B cell (primary cell): ENCODE data around the gene DVL1. TPM values are rescaled to one million over a fixed set of nuclear protein-coding genes. Genes with fewer than 3 reads are reported as not detected.

Experiments
- ATAC-seq: fragments of 200-7000 bp; cut with Tn5 transposase; one replicate; pipeline ENCODE4 v1.10.0; 2021; ENCODE audit warnings: low read depth, mild to moderate bottlenecking, moderate number of reproducible peaks, moderate library complexity
- CTCF ChIA-PET: fragments of 350-600 bp; sonication (Branson Sonifier 250); formaldehyde crosslinking; loops from one replicate; lab custom pipeline; 2021; ENCODE audit warnings: antibody characterized with exemption, inconsistent platforms; lab: Charles Lee
- POLR2A ChIA-PET: fragments of 350-600 bp; sonication (Branson Sonifier 250); formaldehyde crosslinking; loops from one replicate; lab custom pipeline; 2021; ENCODE audit warnings: antibody characterized with exemption; lab: Charles Lee
- DNase-seq: peaks from one replicate; pipeline ENCODE4 v3.0.0; 2013
- H2AFZ ChIP-seq: 2 replicates; pipeline ENCODE4 v1.6.1; 2012; ENCODE audit warnings: mild to moderate bottlenecking, low read depth, low read length; ENCODE audit not compliant: insufficient read depth, poor library complexity, severe bottlenecking
- H3K27ac ChIP-seq, 2 donors: 1 replicate in 1 of 2; 2 replicates in 1 of 2; pipeline ENCODE4 v1.5.1; 2012 to 2013; ENCODE audit warnings: low read length in 2 of 2, mild to moderate bottlenecking in 2 of 2, moderate library complexity in 1 of 2
- H3K27me3 ChIP-seq, 4 experiments: fragments of 200-600 bp in 1 of 4; sonication (generic) in 1 of 4; replicated peaks in 1 of 4; 1 replicate in 2 of 4; 2 replicates in 2 of 4; pipeline versions ENCODE4 v1.6.1 to v1.7.0; 2013 to 2016; ENCODE audit warnings: low read length in 3 of 4, mild to moderate bottlenecking in 2 of 4, mixed read lengths in 1 of 4, moderate library complexity in 1 of 4; ENCODE audit not compliant: insufficient read depth in 4 of 4, control insufficient read depth in 3 of 4; ENCODE audit errors: control extremely low read depth in 1 of 4
- H3K36me3 ChIP-seq, 2 experiments: replicated peaks in 1 of 2; 1 replicate in 1 of 2; 2 replicates in 1 of 2; pipeline versions ENCODE4 v1.6.1 to v1.7.1; 2013; ENCODE audit warnings: low read length in 1 of 2; ENCODE audit not compliant: insufficient read depth in 2 of 2, control insufficient read depth in 1 of 2; ENCODE audit errors: control extremely low read depth in 1 of 2, extremely low read depth in 1 of 2
- H3K4me1 ChIP-seq, 2 donors: fragments of 200-600 bp in 1 of 2; sonication (generic) in 1 of 2; 1 replicate in 1 of 2; 2 replicates in 1 of 2; pipeline versions ENCODE4 v1.5.1 to v1.6.1; 2013 to 2017; ENCODE audit warnings: low read length in 2 of 2; ENCODE audit not compliant: control insufficient read depth in 2 of 2, insufficient read depth in 2 of 2
- H3K4me2 ChIP-seq: replicated peaks from 2 replicates; pipeline ENCODE3; 2012; ENCODE audit warnings: mild to moderate bottlenecking, low read depth, low read length; ENCODE audit not compliant: poor library complexity, severe bottlenecking
- H3K4me3 ChIP-seq, 5 experiments: fragments of 200-600 bp in 1 of 5; sonication (generic) in 1 of 5; 1 replicate in 3 of 5; 2 replicates in 2 of 5; pipeline versions ENCODE4 v1.5.1 to v1.7.0; 2011 to 2016; ENCODE audit warnings: low read length in 4 of 5, mild to moderate bottlenecking in 4 of 5, low read depth in 2 of 5, control low read depth in 1 of 5, moderate library complexity in 1 of 5; ENCODE audit not compliant: insufficient read depth in 1 of 5; ENCODE audit errors: control extremely low read depth in 1 of 5, extremely low read depth in 1 of 5
- H3K79me2 ChIP-seq: fragments of 200-600 bp; sonication (generic); one replicate; pipeline ENCODE4 v1.6.0; 2016; ENCODE audit warnings: low read length; ENCODE audit not compliant: control insufficient read depth, insufficient read depth
- H3K9ac ChIP-seq: fragments of 200-600 bp; sonication (generic); 2 replicates; pipeline ENCODE4 v1.6.1; 2017; ENCODE audit warnings: mild to moderate bottlenecking, low read length, moderate library complexity
- H3K9me3 ChIP-seq, 3 donors: one replicate each; pipeline versions ENCODE4 v1.6.1 to v1.7.1; 2013; ENCODE audit warnings: low read length in 2 of 3; ENCODE audit not compliant: control insufficient read depth in 2 of 3, insufficient read depth in 1 of 3; ENCODE audit errors: control extremely low read depth in 1 of 3
- H4K20me1 ChIP-seq: 2 replicates; pipeline ENCODE4 v1.6.0; 2012; ENCODE audit warnings: mild to moderate bottlenecking, low read length; ENCODE audit not compliant: insufficient read depth, control insufficient read depth, poor library complexity, severe bottlenecking
- H3K27ac Mint-ChIP-seq: one replicate; pipeline ENCODE4 v1.8.0; 2021; ENCODE audit warnings: mixed read lengths
- H3K27me3 Mint-ChIP-seq: one replicate; pipeline ENCODE4 v1.8.0; 2021; ENCODE audit warnings: mixed read lengths
- H3K4me1 Mint-ChIP-seq: one replicate; pipeline ENCODE4 v1.8.0; 2021; ENCODE audit warnings: mixed read lengths
- H3K4me3 Mint-ChIP-seq: one replicate; pipeline ENCODE4 v1.8.0; 2021; ENCODE audit warnings: mixed read lengths
- H3K9me3 Mint-ChIP-seq: one replicate; pipeline ENCODE4 v1.8.0; 2022; ENCODE audit warnings: mixed read lengths; ENCODE audit not compliant: insufficient read depth
- EZH2 ChIP-seq: IDR thresholded peaks from 2 replicates; pipeline ENCODE4 v1.6.1; 2012; ENCODE audit warnings: borderline replicate concordance, low read depth, mild to moderate bottlenecking, moderate library complexity, low read length; ENCODE audit not compliant: insufficient read depth, poor library complexity, severe bottlenecking
- WGBS: methylation state at CpG from one replicate; pipeline ENCODE4 v1.1.5; 2013; ENCODE audit warnings: missing lambda C conversion rate; ENCODE audit not compliant: insufficient coverage; 5-methylcytosine and 5-hydroxymethylcytosine counted together
- intact Hi-C: fragments of 100-400 bp; cut with micrococcal nuclease; formaldehyde crosslinking; loops from one replicate; pipeline ENCODE4 v1.10.0; 2022
- polyA plus RNA-seq: library from polyadenylated mRNA; depleted of rRNA; stranded (reverse); fragments of >200 nt; gene quantifications from 2 replicates; pipeline ENCODE4 v1.2.3, GENCODE V29; 2012
- total RNA-seq, 2 donors: library from RNA; stranded (reverse); fragments of 120-200 nt in 1 of 2; gene quantifications; 1 replicate in 1 of 2; 2 replicates in 1 of 2; pipeline versions ENCODE4 v1.2.3 to v1.2.4, GENCODE V29; 2013 to 2022
- TF ChIP-seq, protein P1 (sequence below): fragments of 200-600 bp; IDR thresholded peaks from one replicate; pipeline ENCODE4 v1.8.0; 2022; ENCODE audit warnings: antibody characterized with exemption, mild to moderate bottlenecking

Gene DVL1
- total and polyA plus RNA-seq, 2 donors (not counting 1 experiment from before 2014, with no cell fraction given), result 46.1 to 53.5 TPM

DNA sequence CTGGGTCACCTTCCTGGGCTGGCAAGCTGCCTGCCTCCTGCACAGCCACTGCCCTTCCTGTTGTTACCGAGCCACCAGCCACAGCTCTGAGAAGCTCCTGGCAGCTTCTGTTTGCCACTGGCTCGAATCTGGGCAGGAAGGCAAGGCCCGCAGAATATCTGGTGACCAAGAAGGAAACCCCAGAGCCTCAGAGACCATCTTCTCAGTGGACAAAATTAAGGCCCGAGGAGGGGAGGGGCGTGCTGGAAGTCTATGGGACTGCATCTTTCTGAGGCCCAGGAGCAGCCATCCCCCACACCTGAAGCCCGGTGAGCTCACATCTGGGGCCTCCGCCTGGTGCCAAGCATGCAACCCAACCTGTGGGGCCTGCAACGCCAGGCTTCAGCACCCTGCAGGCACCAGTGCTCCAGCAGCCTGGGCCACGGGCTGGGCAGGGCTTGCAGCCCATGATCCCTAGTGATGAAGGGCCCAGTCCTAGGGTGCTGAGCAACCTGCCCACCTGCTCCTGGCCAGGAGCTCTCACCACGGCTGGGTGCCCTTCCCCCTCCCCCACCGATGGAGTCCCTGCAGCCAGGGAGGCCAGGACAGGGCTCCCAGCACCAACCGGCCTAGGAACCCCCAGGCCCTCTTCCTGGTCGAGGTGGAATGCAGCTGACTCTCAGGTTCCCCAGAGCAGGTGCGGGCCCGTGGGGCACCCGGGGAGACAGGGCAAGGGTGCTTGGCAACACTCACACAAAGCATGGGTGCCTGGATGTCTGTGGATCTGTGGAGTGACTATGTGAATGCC is 23.7 kb downstream of the DVL1 start:
- Mint-ChIP-seq H3K4me3 (peak overlapping the region; percentile 76), H3K9me3 (no peaks in the 10 kb centered on the region), H3K27me3 (no peaks in the 10 kb centered on the region), H3K4me1 (peaks cover 33% of the 10 kb centered on the region), H3K27ac (peak overlapping the region; percentile 46)
- Histone ChIP-seq H3K9ac (peak overlapping the region; percentile 95), H3K27ac (peak overlapping the region; percentile 10 to 75), H3K4me2 (peak overlapping the region; percentile 99), H3K4me1 (peaks cover 20 to 37% of the 10 kb centered on the region in 2 donors), H3K79me2 (peaks cover 48% of the 10 kb centered on the region), H3K27me3 (no peaks in the 10 kb centered on the region), H3K4me3 (peak overlapping the region in 4 of 5 experiments; percentile 61 to 84 (median 79)), H4K20me1 (peaks cover 44% of the 10 kb centered on the region), H3K36me3 (peaks cover 0 to 6% of the 10 kb centered on the region in 2 experiments), H2AFZ (peak overlapping the region; percentile 84), H3K9me3 (peaks cover 0 to 10% (median 0%) of the 10 kb centered on the region in 3 donors)
- DNase-seq (no peak), ATAC-seq (no peak)
- CTCF ChIA-PET, result interaction anchor here (0.8 kb wide), 1 partner anchor 47 kb away, joined by 3 read pairs; no protein-coding TSS in a partner anchor
- TF ChIP-seq, protein P1, sequence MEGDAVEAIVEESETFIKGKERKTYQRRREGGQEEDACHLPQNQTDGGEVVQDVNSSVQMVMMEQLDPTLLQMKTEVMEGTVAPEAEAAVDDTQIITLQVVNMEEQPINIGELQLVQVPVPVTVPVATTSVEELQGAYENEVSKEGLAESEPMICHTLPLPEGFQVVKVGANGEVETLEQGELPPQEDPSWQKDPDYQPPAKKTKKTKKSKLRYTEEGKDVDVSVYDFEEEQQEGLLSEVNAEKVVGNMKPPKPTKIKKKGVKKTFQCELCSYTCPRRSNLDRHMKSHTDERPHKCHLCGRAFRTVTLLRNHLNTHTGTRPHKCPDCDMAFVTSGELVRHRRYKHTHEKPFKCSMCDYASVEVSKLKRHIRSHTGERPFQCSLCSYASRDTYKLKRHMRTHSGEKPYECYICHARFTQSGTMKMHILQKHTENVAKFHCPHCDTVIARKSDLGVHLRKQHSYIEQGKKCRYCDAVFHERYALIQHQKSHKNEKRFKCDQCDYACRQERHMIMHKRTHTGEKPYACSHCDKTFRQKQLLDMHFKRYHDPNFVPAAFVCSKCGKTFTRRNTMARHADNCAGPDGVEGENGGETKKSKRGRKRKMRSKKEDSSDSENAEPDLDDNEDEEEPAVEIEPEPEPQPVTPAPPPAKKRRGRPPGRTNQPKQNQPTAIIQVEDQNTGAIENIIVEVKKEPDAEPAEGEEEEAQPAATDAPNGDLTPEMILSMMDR, result no peak
- TF ChIP-seq EZH2, result no peak
- 39% methylated on average over 15 of the region's 16 CpGs for WGBS
- intact Hi-C loops, result no loop called here
- POLR2A ChIA-PET, result interaction anchor here (0.5 kb wide), 1 partner anchor 292 kb away, joined by 11 read pairs; no protein-coding TSS in a partner anchor
